Mesenchymal stem cell (in vitro differentiated cells and primary cell): Measurements from ENCODE around the gene ARL8A.

Experiments used
- DNase-seq: peaks from one replicate; pipeline ENCODE4 v3.0.0-alpha.2; 2013
- H2AFZ ChIP-seq: one replicate; pipeline ENCODE4 v1.6.1; 2013; ENCODE audit warnings: low read depth, mild to moderate bottlenecking, control low read depth, inconsistent platforms, low read length, moderate library complexity
- H2AK5ac ChIP-seq: 2 replicates; pipeline ENCODE4 v1.6.1; 2013; ENCODE audit warnings: low read length, moderate library complexity, mild to moderate bottlenecking, inconsistent platforms; ENCODE audit not compliant: severe bottlenecking
- H2BK120ac ChIP-seq: one replicate; pipeline ENCODE4 v1.6.1; 2013; ENCODE audit warnings: low read depth, mild to moderate bottlenecking, inconsistent platforms, low read length, moderate library complexity
- H2BK12ac ChIP-seq, 2 experiments: one replicate each; pipeline ENCODE4 v1.6.1; 2013; ENCODE audit warnings: inconsistent platforms in 2 of 2, low read length in 2 of 2, mild to moderate bottlenecking in 2 of 2, moderate library complexity in 2 of 2, control low read depth in 1 of 2
- H2BK15ac ChIP-seq: one replicate; pipeline ENCODE4 v1.6.1; 2013; ENCODE audit warnings: mild to moderate bottlenecking, low read depth, inconsistent platforms; ENCODE audit not compliant: poor library complexity, severe bottlenecking
- H2BK5ac ChIP-seq: 2 replicates; pipeline ENCODE4 v1.6.1; 2013; ENCODE audit warnings: low read depth, mild to moderate bottlenecking, low read length, control low read depth, inconsistent platforms; ENCODE audit not compliant: poor library complexity, severe bottlenecking
- H3K14ac ChIP-seq, 2 experiments: one replicate each; pipeline ENCODE4 v1.6.1; 2013; ENCODE audit warnings: inconsistent platforms in 2 of 2, low read length in 2 of 2, control low read depth in 1 of 2, mild to moderate bottlenecking in 1 of 2, moderate library complexity in 1 of 2
- H3K18ac ChIP-seq, 2 experiments: one replicate each; pipeline ENCODE4 v1.6.1; 2013; ENCODE audit warnings: inconsistent platforms in 2 of 2, low read length in 2 of 2, control low read depth in 1 of 2, low read depth in 1 of 2, mild to moderate bottlenecking in 1 of 2
- H3K23ac ChIP-seq, 2 experiments: one replicate each; pipeline ENCODE4 v1.6.1; 2013; ENCODE audit warnings: inconsistent platforms in 2 of 2, low read length in 2 of 2, mild to moderate bottlenecking in 2 of 2, moderate library complexity in 2 of 2, control low read depth in 1 of 2
- H3K27ac ChIP-seq: 2 replicates; pipeline ENCODE4 v1.5.1; 2013; ENCODE audit warnings: mild to moderate bottlenecking, moderate library complexity, low read length, control low read depth, inconsistent platforms; ENCODE audit not compliant: poor library complexity, severe bottlenecking
- H3K27me3 ChIP-seq, 2 experiments: 2 replicates each; pipeline versions ENCODE4 v1.6.1 to v1.7.0; 2013; ENCODE audit warnings: low read length in 2 of 2, mild to moderate bottlenecking in 2 of 2, moderate library complexity in 2 of 2, control low read depth in 1 of 2, inconsistent platforms in 1 of 2; ENCODE audit not compliant: control insufficient read depth in 1 of 2, insufficient read depth in 1 of 2
- H3K36me3 ChIP-seq, 2 experiments: 2 replicates each; pipeline versions ENCODE4 v1.6.1 to v1.7.0; 2013; ENCODE audit warnings: low read length in 2 of 2, control low read depth in 1 of 2, inconsistent platforms in 1 of 2, low read depth in 1 of 2, mild to moderate bottlenecking in 1 of 2; ENCODE audit not compliant: insufficient read depth in 2 of 2, control insufficient read depth in 1 of 2
- H3K4ac ChIP-seq, 2 experiments: one replicate each; pipeline ENCODE4 v1.6.1; 2013; ENCODE audit warnings: inconsistent platforms in 2 of 2, low read length in 2 of 2, mild to moderate bottlenecking in 2 of 2, moderate library complexity in 2 of 2, control low read depth in 1 of 2, low read depth in 1 of 2
- H3K4me1 ChIP-seq: 2 replicates; pipeline ENCODE4 v1.6.1; 2013; ENCODE audit warnings: low read depth, low read length, control low read depth; ENCODE audit not compliant: control insufficient read depth, insufficient read depth
- H3K4me2 ChIP-seq: 2 replicates; pipeline ENCODE4 v1.6.1; 2013; ENCODE audit warnings: low read length, mild to moderate bottlenecking, inconsistent platforms; ENCODE audit not compliant: poor library complexity, severe bottlenecking
- H3K4me3 ChIP-seq, 2 experiments: 2 replicates each; pipeline versions ENCODE4 v1.5.1 to v1.7.0; 2013; ENCODE audit warnings: low read length in 2 of 2, mild to moderate bottlenecking in 2 of 2, control low read depth in 1 of 2, low read depth in 1 of 2; ENCODE audit not compliant: insufficient read depth in 1 of 2
- H3K79me1 ChIP-seq: replicated peaks from 2 replicates; pipeline ENCODE4 v1.6.1; 2013; ENCODE audit warnings: mild to moderate bottlenecking, control low read depth, low read length, inconsistent platforms; ENCODE audit not compliant: poor library complexity, severe bottlenecking
- H3K9ac ChIP-seq: 2 replicates; pipeline ENCODE4 v1.7.0; 2013; ENCODE audit warnings: mild to moderate bottlenecking, low read length, moderate library complexity
- H3K9me3 ChIP-seq: 2 replicates; pipeline ENCODE4 v1.7.0; 2013; ENCODE audit warnings: mild to moderate bottlenecking, low read length; ENCODE audit not compliant: control insufficient read depth
- H4K8ac ChIP-seq: one replicate; pipeline ENCODE4 v1.6.1; 2013; ENCODE audit warnings: inconsistent platforms, mild to moderate bottlenecking, low read length, moderate library complexity
- H4K91ac ChIP-seq: one replicate; pipeline ENCODE4 v1.6.1; 2013; ENCODE audit warnings: mild to moderate bottlenecking, low read length, inconsistent platforms
- whole genome bisulfite sequencing: methylation state at CpG from one replicate; pipeline ENCODE4 v1.1.7; 2013; ENCODE audit warnings: mixed read lengths; 5-methylcytosine and 5-hydroxymethylcytosine counted together

The ARL8A gene

DNA sequence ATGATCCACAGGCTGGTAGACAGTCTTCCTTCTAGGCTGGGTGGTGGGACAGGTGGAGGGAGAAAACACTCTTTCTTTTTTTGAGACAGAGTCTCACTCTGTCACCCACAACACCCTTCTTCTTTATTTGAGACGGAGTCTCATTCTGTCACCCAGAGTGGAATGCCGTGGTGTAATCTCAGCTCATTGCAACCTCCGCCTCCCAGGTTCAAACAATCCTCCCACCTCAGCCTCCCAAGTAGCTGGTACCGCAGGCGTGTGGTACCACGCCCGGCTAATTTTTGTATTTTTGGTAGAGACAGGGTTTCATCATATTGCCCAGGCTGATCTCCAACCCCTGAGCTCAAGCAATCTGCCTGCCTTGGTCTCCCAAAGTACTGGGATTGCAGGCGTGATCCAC is 18.9 kb downstream of the ARL8A start:
- H3K27me3 ChIP-seq = peaks cover 9 to 39% of the 10 kb centered on the region in 2 experiments
- no peak overlapping the region for H3K4ac ChIP-seq
- no peak overlapping the region for H2BK120ac ChIP-seq
- no peak overlapping the region for H3K9ac ChIP-seq
- no peak overlapping the region for H3K4me3 ChIP-seq
- DNase-seq = no peak
- no peak overlapping the region for H2AFZ ChIP-seq
- no peak overlapping the region for H3K23ac ChIP-seq
- no peak overlapping the region for H3K4me2 ChIP-seq
- H3K27ac ChIP-seq = no peak overlapping the region
- H2BK15ac ChIP-seq = no peak overlapping the region
- peaks cover 11% of the 10 kb centered on the region for H3K4me1 ChIP-seq
- no peaks in the 10 kb centered on the region for H3K36me3 ChIP-seq
- H2BK12ac ChIP-seq = no peak overlapping the region
- H4K8ac ChIP-seq = no peak overlapping the region
- WGBS = 97% methylated on average over 7 of the region's 8 CpGs
- H3K9me3 ChIP-seq = no peaks in the 10 kb centered on the region
- no peak overlapping the region for H2AK5ac ChIP-seq
- H4K91ac ChIP-seq = no peak overlapping the region
- no peaks in the 10 kb centered on the region for H3K79me1 ChIP-seq
- no peak overlapping the region for H2BK5ac ChIP-seq
- no peak overlapping the region for H3K14ac ChIP-seq
- no peak overlapping the region for H3K18ac ChIP-seq

DNA sequence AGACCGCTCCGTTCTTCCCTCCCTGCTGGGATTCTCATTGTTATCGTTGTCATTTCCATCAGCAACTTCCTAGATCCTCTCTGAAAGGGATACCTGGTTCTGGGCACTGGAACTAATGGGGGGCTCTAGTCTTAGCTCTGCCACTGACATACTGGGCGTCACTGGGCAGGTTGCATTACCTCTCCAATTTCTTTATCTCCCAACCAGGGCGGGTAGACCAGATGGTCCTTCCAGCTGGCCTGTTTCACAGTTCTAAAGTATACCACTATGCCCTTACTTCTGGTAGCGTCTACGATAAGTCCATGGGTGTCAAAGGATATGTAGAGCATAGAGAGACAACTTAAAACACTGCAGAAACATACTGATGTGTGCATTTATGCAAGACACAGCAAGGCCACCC is 20.4 kb downstream of the ARL8A start:
- peaks cover 9 to 47% of the 10 kb centered on the region in 2 experiments for H3K27me3 ChIP-seq
- H2AFZ ChIP-seq = no peak overlapping the region
- no peak overlapping the region for H3K23ac ChIP-seq
- no peaks in the 10 kb centered on the region for H3K36me3 ChIP-seq
- H3K9me3 ChIP-seq = no peaks in the 10 kb centered on the region
- no peak overlapping the region for H2AK5ac ChIP-seq
- DNase-seq = no peak
- H3K79me1 ChIP-seq = no peaks in the 10 kb centered on the region
- H2BK15ac ChIP-seq = no peak overlapping the region
- no peak overlapping the region for H3K4ac ChIP-seq
- H3K9ac ChIP-seq = no peak overlapping the region
- H4K8ac ChIP-seq = no peak overlapping the region
- no peak overlapping the region for H3K14ac ChIP-seq
- H3K18ac ChIP-seq = no peak overlapping the region
- no peak overlapping the region for H2BK12ac ChIP-seq
- no peak overlapping the region for H3K4me2 ChIP-seq
- H3K4me3 ChIP-seq = no peak overlapping the region
- peaks cover 11% of the 10 kb centered on the region for H3K4me1 ChIP-seq
- no peak overlapping the region for H2BK120ac ChIP-seq
- H3K27ac ChIP-seq = no peak overlapping the region
- no peak overlapping the region for H4K91ac ChIP-seq
- no peak overlapping the region for H2BK5ac ChIP-seq
- WGBS = 76% methylated on average over 4 of the region's 7 CpGs

DNA sequence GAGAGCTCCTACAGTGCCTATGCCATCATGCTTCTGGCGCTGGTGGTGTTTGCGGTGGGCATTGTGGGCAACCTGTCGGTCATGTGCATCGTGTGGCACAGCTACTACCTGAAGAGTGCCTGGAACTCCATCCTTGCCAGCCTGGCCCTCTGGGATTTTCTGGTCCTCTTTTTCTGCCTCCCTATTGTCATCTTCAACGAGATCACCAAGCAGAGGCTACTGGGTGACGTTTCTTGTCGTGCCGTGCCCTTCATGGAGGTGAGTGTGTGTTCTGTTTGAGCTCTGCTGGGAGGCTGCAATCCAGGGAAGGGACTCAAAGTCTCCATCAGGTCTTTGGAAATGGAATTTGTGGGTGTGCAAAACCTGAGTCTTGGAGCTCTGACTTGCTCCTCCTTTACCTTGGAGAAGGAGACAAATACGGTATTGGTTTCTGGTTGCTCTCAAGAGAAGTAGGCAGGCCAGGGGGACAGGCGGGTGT is 21.2 kb downstream of the ARL8A start:
- Histone ChIP-seq H4K8ac (no peak overlapping the region), H3K4me3 (no peak overlapping the region), H2BK15ac (no peak overlapping the region), H2AFZ (no peak overlapping the region), H3K4me1 (peaks cover 11% of the 10 kb centered on the region), H3K36me3 (no peaks in the 10 kb centered on the region), H3K27me3 (peaks cover 9 to 47% of the 10 kb centered on the region in 2 experiments), H3K23ac (no peak overlapping the region), H3K79me1 (no peaks in the 10 kb centered on the region), H2BK12ac (no peak overlapping the region), H3K27ac (no peak overlapping the region), H3K9me3 (no peaks in the 10 kb centered on the region), H3K9ac (no peak overlapping the region), H3K4me2 (no peak overlapping the region), H3K4ac (no peak overlapping the region), H4K91ac (no peak overlapping the region), H3K14ac (no peak overlapping the region), H3K18ac (no peak overlapping the region), H2BK5ac (no peak overlapping the region), H2BK120ac (no peak overlapping the region), H2AK5ac (no peak overlapping the region)
- no peak for DNase-seq
- 94% methylated on average over 10 of the region's 10 CpGs for WGBS

DNA sequence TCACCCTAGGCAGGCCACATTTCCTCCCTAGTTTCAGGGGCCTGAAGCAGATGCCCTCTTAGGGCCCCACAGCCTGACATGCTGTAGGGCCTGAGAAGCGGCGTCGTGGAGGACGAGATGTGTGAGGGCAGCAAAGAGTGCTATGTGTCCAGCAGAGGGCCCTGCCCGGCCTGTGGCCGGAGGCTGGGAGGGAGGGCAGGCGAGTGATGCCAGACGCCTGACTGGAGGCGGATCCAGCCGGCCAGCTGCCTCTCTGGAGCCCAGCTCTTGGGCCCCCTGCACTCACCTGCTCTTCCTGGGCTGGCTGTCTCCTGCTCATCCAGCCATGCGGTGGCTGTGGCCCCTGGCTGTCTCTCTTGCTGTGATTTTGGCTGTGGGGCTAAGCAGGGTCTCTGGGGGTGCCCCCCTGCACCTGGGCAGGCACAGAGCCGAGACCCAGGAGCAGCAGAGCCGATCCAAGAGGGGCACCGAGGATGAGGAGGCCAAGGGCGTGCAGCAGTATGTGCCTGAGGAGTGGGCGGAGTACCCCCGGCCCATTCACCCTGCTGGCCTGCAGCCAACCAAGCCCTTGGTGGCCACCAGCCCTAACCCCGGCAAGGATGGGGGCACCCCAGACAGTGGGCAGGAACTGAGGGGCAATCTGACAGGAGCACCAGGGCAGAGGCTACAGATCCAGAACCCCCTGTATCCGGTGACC is 21.8 kb downstream of the ARL8A start, which contains the start of gene GPR37L1:
GPR37L1 (plus strand) TSS at position 279 of the 697 bp plus-strand sequence; CDS start at position 326, 47 bp downstream.
- Histone ChIP-seq H3K14ac (no peak within 1 kb of the TSS), H2AK5ac (no peak within 1 kb of the TSS), H3K36me3 (no peaks in the 10 kb centered on the region), H2BK15ac (no peak within 1 kb of the TSS), H2BK120ac (no peak within 1 kb of the TSS), H3K23ac (no peak within 1 kb of the TSS), H3K4me1 (peaks cover 11% of the 10 kb centered on the region), H2BK12ac (peak within 1 kb of the TSS in 1 of 2 experiments; percentile 24), H3K18ac (peak within 1 kb of the TSS in 1 of 2 experiments; percentile 28), H2BK5ac (no peak within 1 kb of the TSS), H3K27ac (no peak within 1 kb of the TSS), H3K4me2 (no peak within 1 kb of the TSS), H3K4me3 (no peak within 1 kb of the TSS), H3K9ac (peak within 1 kb of the TSS; percentile 17), H3K79me1 (no peaks in the 10 kb centered on the region), H4K8ac (no peak within 1 kb of the TSS), H3K27me3 (peaks cover 9 to 47% of the 10 kb centered on the region in 2 experiments), H2AFZ (peak within 1 kb of the TSS; percentile 48), H3K4ac (no peak within 1 kb of the TSS), H3K9me3 (no peaks in the 10 kb centered on the region), H4K91ac (no peak within 1 kb of the TSS)
- 46% methylated on average over 19 of the region's 19 CpGs for WGBS
- DNase-seq = peak; percentile 81
